Hematopoietic multipotent progenitor cell treated with erythropoietin and hydrocortisone succinate and interleukin-3 and kit ligand, for 17 days (in vitro differentiated cells): ENCODE results near the gene SPDYE6.
"Not testable (repeated sequence)": the region's sequence is repeated elsewhere in the genome, so short reads cannot be mapped to it uniquely, and the experiment has no call there.

Source experiments
- DNase-seq: peaks from one replicate; pipeline ENCODE4 v3.0.0-alpha.2; 2015; ENCODE audit warnings: low spot score

Gene SPDYE6, protein sequence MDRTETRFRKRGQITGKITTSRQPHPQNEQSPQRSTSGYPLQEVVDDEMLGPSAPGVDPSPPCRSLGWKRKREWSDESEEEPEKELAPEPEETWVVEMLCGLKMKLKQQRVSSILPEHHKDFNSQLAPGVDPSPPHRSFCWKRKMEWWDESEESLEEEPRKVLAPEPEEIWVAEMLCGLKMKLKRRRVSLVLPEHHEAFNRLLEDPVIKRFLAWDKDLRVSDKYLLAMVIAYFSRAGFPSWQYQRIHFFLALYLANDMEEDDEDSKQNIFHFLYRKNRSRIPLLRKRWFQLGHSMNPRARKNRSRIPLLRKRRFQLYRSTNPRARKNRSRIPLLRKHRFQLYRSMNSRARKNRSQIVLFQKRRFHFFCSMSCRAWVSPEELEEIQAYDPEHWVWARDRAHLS

DNA sequence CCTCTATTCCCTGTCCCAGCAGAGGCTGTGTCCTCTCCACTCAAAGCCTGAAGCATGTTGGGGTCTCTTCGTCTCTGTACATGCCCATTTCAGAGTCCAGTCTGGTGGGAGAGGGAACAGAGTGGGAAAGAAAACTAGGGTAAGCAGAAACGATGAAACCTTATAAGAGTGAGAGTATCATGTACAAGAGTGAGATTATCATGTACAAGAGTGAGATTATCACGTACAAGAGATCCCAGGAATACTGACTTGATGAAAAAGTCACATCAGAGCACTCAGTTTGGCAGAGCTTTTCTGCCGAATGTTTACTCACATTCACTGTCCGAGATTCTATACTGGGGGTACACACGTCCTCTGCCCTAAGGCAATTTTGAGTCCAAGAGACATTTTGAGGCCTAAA is at the start of gene SPDYE6:
Gene SPDYE6 (minus strand): TSS at position 101 of the 400 bp plus-strand sequence. CDS start 421 bp downstream, outside the sequence.
- not testable (repeated sequence) for DNase-seq

DNA sequence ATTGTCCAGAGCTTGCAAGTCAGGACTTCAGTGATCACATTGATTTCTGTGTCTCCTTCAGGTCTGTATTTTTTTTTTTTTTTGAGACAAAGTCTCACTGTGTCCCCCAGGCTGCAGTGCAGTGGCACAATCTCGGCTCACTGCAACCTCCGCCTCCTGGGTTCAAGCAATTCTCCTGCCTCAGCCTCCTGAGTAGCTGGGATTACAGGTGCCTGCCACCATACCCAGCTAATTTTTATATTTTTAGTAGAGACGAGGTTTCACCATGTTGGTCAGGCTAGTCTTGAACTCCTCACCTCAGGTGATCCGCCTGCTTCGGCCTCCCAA is 48.6 kb upstream of the SPDYE6 start:
- not testable (repeated sequence) for DNase-seq

DNA sequence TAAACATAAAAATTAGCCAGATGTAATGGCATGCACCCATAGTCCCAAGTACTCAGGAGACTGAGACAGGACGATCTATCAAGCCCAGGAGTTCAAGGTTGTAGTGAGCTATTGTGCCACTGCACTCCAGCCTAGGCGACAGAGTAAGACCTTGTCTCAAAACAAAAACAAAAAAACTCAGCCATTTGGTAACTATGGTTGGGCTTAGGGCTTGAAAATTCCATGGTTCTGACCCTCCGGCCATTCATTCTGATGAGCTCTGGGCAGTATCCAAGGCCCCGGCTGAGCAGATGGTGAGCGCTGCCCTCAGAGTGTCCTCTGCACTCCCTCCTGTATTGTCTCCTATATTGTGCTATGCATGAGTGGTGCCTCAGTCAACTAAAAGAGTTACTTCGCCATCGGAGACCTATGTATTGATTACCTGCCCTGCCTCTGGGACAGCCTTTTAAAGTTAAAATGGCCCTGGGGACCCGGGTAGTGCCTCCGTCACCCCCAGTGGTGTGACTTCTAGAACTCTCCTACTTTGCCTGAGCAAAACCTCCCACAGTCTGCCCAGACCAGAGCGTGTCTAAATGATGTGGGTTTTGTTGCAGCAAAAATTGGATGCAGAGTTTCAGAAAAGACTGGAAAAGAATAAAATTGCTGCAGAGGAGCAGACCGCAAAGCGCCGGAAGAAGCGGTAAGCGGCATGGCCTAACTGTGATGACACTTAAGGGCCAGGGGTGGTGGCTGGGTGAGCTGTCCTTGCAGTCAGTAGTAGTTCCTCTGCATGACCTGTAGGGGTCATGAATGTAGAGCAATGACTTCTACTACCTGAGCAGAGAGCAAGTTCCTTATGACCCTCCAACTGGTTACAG is 48.0 kb upstream of the SPDYE6 start:
- peak; percentile 49 for DNase-seq

DNA sequence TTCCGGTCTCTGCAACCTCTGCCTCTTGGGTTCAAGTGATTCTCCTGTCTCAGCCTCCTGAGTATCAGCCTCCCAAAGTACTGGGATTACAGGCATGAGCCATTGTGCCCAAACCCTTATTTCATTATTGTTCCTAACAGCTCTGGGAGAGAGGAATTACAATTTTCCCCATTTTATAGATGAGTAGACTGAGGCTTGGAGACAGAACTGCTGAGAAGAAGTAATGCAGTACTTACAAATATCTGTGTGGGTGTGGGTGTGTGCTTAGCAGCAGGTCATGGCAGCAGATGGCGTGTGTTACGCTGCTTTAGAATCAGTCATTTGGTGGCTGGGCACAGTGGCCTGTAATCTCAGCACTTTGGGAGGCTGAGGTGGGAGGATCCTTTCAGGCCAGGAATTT is 47.3 kb upstream of the SPDYE6 start:
- DNase-seq = no peak

DNA sequence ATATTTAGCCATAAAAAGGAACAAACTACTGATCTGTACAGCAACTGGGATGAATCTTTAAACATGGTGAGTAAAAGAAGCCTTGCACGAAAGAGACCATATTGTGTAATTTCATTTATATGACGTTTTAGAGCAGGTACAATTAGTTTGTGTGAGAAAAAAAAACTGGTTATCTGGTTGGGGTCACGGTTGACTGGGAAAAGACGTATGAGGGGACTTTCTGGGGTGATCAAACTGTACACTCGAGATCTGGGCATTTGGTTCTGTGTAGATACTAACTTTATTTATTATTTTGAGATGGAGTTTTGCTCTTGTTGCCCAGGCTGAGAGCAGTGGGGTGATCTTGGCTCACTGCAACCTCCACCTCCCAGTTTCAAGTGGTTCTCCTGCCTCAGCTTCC is 44.1 kb upstream of the SPDYE6 start:
- no peak for DNase-seq

DNA sequence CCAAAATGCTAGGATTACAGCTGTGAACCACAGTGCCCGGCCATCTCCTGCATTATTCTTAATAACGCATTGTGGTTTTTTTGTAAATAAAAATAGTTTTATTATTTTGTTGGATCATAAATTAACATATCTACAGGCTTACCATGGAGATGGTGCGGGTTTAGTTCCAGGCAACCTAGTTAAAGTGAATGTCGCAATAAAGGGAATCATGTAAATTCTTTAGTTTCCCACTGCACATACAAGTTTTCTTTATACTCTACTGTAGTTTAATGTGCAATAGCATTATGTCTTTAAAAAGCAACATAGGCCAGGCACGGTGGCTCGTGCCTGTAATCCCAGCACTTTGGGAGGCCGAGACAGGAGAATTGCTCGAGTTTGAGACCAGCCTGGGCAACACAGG is 42.3 kb upstream of the SPDYE6 start:
- DNase-seq = no peak

DNA sequence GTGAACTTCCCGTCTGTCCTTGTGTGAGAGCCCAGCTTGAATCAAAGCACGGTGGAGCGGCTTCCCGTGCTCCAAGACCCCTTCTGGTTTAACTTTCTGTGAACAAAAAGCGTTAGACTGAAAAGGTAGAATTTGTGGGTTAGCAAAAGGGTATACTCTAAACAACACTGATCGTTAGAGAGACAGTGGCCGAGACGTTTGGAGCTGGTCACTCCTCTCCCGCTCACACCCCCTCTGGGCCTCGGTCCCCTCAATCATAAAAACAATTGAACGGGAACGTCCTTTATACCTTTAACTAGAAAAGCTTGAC is 40.4 kb upstream of the SPDYE6 start:
- no peak for DNase-seq

DNA sequence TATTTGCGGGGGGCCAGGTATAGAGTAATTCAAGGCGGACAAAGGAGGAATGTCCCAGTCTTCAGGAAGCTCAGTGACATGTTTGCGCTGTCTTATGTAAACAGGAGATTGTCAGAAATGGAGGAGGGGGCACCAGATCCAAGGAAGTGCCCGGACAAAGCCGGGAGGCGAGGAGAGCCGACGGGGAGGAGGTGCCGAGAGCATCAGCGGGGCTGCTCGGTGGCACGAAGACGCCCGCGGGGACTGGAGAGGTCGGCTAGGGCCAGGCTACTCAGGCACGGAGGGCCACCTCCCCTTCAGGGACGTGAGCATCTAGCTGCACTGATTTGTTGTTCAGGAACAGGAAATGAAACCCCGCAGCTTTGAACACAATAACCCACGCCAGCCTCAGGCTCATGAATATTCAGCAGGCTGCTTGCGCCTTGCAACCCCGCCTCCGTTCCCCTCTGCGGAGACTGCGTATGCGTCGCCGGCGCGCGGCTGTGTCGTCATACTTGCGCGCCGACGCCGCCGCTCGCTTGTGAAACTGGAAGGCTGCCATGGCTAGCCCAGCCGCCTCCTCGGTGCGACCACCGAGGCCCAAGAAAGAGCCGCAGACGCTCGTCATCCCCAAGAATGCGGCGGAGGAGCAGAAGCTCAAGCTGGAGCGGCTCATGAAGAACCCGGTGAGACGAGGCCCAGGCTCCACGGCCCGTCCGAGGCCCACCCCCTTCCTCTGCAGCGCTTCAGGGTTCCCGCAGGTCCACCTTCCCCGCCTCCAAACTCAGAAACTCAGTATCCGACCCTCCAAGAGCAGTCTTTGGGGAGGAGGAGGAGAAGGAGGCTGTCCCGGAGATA is 39.8 kb upstream of the SPDYE6 start, which contains the start of gene PRKRIP1:
Gene PRKRIP1 (plus strand): TSS at position 491 of the 837 bp plus-strand sequence. CDS start 49 bp downstream, at position 540.
- peak; percentile 87 for DNase-seq

DNA sequence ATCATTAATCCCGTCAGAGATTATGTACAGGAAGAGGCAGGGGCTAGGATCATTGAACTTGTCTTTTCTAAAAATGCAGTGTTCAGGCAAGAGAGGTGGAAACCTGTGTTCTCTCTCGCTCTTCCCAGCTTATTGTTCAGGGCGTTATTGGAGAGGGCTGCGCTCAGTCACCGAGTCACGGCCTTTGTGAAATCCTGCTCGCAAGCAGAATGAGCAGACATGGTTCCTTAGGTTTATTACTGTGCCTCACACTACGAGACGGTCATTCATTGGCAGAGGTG is 39.3 kb upstream of the SPDYE6 start:
- no peak for DNase-seq

DNA sequence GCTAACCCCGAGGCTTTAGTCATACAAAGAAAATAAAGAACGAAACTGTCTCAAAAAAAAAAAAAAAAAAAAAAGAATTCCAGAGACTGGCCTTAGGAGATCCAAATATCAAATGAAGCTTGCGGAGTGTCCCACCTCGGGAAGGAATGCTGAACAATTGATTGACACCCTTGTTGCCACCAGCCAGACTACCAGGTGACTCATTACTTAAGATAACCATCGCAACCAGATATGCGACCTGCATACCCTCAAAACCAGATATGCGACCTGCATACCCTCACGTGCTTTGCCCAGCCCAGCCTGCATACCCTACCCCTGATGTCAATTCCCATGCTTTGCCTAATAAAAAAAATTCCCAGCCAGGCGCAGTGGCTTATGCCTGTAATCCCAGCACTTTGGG is 37.2 kb upstream of the SPDYE6 start:
- no peak for DNase-seq

DNA sequence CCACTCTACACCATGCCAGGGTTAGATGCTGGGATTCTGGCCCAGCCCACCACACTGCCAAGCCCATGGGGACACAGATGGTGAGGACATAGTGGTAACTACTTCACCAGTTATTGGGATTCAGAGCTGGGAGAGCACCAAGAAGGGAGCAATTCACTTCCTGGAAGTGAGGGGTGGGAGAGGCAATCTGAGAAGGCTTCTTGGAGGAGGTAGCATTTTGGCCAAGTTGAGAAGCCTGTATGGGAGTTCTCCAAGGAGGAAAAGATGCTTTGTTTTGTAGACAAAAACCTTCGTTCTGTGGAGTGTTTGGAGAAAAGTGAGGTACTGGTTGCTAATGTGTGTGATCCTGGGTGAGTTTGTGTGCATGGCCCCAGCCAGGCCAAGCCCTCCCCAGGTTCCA is 36.1 kb upstream of the SPDYE6 start:
- DNase-seq = no peak

DNA sequence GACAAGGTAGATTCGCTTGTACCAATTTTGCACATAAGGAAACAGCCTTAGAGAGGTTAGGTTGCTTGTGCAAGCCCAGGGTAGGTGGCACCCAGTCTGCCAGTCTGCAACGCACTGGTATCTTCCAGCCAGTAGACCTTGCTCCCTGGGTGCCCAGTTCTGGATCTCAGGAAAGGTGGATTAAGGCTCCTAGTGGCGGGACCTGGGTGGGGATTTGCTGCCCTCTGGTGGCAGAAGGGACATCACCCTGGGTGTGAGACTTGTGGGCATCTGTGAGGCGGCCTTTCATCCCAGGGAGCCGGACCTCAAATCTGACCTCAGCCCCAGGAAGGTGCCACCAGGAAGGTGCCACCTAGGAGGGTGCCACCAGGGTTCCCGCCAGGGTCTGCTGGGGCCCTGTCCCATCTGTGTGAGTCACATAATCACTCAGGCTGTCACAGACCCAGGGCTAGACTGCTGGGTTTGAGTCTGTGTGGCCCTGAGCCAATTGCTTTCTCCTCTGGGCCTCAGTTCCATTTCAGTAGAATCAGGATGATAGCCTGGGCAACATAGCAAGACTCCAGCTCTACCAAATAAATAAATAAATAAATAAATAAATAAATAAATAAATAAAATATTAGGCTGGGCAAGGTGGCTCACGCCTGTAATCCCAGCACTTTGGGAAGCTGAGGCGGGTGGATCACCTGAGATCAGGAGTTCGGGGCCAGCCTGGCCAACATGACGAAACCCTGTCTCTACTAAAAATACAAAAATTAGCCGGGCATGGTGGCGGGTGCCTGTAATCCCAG is 34.6 kb upstream of the SPDYE6 start:
- DNase-seq = peak; percentile 81

DNA sequence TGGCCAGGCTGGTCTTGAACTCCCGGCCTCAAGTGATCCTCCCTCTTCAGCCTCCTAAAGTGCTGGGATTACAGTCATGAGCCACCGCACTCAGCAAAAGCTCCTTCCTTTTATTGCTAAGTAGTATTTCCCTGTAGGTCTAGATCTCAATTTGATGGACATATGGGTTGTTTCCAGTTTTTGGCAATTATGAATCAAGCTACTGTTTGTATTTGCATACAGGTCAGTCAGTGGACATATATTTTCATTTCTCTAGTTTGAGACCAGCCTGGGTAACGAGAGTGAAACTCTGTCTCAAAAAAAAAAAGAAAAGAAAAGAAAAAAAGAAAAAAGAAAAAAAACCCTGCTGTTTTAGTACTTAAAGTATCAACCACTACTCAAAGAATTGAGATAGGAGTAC is 33.6 kb upstream of the SPDYE6 start:
- no peak for DNase-seq

DNA sequence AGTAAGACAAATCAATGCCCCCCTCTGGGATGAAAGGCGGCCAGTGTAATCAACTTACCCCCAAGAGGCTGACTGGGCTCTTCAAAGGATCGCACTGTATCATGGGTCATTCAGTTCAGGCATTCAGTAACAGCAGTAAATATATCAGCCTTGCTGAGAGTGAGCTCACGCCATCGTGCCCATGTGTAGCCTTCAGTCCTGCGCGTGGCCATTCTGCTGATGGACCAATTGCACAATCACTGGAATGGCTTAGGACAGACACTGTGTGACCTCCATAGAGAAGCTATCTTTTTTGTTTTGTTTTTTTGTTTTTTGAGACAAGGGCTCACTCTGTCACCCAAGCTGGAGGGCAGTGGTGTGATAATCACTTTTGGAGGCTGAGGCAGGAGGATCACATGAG is 30.8 kb upstream of the SPDYE6 start:
- DNase-seq = no peak

DNA sequence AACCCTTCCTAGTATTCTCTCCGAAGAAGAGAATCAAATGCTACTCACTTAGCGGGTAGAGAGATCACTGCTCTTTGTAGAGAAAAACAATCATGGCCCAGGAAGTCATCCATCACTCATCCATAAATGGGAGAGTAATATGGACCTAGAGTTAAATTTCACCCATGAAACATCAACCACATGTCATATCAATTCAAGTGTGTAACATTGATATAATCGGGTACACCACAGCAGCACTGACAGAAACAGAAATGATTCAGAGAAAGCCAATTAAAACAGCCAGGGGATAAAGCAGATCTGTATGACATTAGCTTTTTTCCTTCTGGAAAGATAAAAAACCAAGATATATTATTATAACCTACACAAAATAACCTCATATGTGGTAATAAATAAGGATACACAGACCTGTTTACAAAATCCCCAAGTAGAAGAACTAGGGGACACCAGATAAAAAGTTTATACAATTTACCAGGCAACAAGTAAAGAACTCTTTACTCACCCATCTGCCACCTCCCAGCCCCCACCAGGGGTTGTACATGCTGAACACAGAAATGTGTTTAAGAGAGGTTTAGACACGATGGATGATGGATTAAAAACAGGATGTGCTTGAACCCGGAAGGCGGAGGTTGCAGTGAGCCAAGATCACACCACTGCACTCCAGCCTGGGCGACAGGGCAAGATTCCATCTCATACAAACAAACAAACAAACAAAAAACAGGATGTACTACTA is 25.6 kb upstream of the SPDYE6 start:
- DNase-seq = not testable (repeated sequence)

DNA sequence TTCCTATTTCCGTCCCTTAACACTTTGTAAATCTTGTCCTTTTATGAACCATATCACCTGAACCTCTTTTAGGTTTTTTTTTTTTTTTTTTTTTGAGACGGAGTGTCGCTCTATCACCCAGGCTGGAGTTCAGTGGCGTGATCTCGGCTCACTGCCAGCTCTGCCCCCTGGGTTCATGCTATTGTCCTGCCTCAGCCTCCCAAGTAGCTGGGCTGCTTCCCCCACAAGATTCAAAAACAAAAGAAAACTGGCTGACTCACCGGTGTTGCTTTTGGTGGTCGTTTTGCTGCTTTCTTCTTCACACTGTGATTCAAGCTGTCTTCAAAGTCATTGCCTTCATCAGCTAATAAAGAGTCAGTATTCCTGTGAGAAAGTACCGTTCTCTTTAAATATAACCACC is 24.6 kb upstream of the SPDYE6 start:
- not testable (repeated sequence) for DNase-seq

DNA sequence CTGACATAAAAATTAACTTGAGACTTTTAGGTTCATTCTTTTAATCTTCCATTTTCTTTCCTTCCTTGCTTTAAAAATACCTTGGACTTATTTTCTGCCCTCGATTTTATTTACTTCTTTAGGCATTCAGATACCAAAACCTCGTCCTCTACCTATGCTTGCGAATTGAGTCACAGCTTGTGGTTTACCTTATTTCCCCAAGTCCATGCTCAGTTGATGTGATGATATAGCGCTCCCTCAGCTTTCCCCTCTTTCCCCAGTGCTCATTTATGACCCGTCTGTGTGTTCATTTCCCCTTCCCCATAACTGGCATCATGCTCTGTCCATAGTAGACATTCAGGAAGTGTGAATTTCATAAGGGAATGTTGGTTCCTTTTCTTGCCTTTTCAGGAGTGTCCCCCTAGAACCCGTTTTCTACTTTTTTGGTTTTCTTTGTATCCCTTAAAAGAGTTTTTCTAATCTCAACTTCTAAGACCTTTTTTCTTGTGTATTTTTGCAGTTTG is 20.8 kb upstream of the SPDYE6 start:
- DNase-seq = no peak

DNA sequence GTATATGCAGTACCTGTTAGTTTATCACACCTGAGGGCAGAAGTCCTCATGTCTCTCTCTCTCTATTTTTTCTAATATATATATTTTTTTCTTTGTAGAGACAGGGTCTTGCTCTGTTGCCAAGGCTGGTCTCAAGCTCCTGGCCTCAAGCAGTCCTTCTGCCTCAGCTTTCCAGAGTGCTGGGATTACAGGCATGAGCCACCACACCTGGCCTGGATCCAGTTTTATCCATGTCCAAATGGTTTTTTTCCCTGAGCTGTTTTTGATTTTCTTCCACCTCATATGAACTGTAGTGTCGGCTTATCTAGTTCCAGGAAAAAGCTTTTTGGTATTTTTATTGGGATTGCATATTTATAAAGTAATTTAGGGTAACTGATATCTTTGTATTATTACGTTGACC is 16.6 kb upstream of the SPDYE6 start:
- not testable (repeated sequence) for DNase-seq

DNA sequence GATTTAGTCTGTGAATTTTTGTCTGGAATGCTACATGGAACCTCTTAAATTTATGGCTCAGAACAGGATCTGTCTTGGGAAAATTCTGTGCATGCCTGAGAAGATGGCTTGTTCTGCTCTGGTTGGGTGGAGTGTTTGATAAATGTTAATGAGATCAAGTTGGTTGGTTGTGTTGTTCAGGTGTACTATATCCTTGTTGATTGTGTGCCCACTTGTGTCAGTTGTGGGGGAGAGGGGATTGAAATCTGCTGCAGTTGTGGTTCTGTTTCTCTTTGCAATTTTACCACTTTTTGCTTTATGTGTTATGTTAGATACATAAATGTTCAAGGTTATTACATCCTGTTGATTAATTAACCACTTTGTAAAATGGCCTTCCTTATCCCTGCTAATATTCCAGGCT is 13.8 kb upstream of the SPDYE6 start:
- not testable (repeated sequence) for DNase-seq

DNA sequence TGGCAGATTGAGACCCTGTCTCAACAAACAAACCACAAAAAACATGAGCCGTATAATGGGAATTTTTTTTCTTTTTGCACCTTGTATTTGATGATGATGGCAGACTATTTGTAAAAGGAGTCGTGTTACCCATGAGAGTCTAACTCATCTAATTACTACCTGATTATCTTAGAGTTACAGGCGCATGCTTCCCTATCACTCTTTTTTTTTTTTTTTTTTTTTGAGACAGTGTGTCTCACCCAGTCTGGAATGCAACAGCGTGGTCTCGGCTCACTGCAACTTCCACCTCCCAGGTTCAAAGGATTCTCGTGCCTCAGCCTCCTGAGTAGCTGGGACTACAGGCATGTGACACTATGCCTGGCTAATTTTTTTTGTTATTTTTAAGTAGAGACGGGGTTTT is 9.1 kb upstream of the SPDYE6 start:
- not testable (repeated sequence) for DNase-seq

DNA sequence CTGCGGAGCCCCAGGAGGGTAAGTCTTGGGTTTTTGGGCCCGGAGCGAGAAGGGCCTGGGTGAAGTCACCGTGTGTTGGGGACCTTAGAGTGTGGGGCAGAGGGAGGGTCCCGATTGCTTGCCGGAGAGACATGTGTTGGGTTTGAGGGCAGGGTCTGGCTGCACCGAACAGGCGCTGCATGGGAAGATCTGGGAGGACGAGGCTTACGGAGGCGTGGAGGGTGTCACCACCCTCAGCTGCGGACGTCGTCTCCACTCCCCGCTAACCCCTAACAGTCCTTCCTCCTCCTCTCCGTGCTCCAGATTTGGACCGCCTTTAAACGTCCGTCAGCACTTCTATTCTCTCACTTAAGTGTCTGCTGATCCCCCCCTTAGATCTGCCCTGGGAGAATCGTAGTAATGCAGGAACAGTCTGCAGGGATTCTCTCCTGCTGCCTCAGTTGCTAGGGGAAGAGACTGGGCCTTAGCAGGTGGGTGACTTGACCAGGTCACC is 8.2 kb upstream of the SPDYE6 start:
- DNase-seq = not testable (repeated sequence)
